GM06990 (cell line): Measurements from ENCODE around the gene TMEM69.
"Not testable (repeated sequence)": the region's sequence is repeated elsewhere in the genome, so short reads cannot be mapped to it uniquely, and the experiment has no call there.

Source experiments
- DNase-seq: peaks from one replicate; pipeline ENCODE4 v3.0.0-alpha.2; 2011; ENCODE audit not compliant: insufficient read length; ENCODE audit errors: extremely low read depth
- H3K27me3 ChIP-seq: replicated peaks from 2 replicates; pipeline ENCODE4 v1.6.0; 2011; ENCODE audit warnings: low read length; ENCODE audit not compliant: control insufficient read depth, insufficient read depth
- H3K36me3 ChIP-seq: 2 replicates; pipeline ENCODE4 v1.5.1; 2011; ENCODE audit warnings: low read length; ENCODE audit not compliant: control insufficient read depth, insufficient read depth
- H3K4me3 ChIP-seq: replicated peaks from 2 replicates; pipeline ENCODE4 v1.5.1; 2011; ENCODE audit warnings: low read depth, mild to moderate bottlenecking, control low read depth, low read length
- TF ChIP-seq, protein P1 (sequence below): IDR thresholded peaks from 2 replicates; pipeline ENCODE4 v1.5.1; 2011; ENCODE audit warnings: low read length, control low read depth, mild to moderate bottlenecking, inconsistent platforms; ENCODE audit not compliant: insufficient read depth, poor library complexity, severe bottlenecking

The TMEM69 gene

DNA sequence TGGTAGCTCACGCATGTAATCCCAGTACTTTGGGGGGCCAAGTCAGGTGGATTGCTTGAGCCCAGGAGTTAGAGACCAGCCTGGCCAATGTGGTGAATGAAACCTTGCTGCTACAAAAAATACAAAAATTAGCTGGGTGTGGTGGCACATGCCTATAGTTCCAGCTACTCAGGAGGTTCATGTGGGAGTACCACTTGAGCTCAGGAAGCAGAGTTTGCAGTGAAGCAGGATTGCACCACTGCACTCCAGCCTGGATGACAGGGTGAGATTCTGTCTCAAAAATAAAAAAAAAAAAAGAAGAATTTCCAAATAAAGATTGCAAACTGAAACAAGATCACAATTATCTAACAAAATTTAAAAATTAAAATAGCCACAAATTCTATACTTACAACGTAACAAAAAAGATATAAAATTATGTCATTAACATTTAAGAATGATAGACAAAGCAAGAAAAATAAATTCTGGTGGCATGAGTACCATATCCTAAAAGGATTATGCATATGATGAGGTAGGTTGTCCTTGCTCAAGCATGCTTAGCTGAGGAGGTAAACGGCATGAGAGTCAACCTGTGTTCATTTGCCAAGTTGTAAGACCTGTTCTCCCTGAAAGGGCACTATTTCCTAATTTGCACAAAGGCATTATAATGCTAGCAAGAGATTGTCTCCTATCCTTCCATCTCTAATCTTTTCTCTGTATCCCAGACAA lies 42.2 kb downstream of the TMEM69 start:
- no peaks in the 10 kb centered on the region for H3K27me3 ChIP-seq
- no peak for DNase-seq
- H3K4me3 ChIP-seq = no peak overlapping the region
- TF ChIP-seq, protein P1, sequence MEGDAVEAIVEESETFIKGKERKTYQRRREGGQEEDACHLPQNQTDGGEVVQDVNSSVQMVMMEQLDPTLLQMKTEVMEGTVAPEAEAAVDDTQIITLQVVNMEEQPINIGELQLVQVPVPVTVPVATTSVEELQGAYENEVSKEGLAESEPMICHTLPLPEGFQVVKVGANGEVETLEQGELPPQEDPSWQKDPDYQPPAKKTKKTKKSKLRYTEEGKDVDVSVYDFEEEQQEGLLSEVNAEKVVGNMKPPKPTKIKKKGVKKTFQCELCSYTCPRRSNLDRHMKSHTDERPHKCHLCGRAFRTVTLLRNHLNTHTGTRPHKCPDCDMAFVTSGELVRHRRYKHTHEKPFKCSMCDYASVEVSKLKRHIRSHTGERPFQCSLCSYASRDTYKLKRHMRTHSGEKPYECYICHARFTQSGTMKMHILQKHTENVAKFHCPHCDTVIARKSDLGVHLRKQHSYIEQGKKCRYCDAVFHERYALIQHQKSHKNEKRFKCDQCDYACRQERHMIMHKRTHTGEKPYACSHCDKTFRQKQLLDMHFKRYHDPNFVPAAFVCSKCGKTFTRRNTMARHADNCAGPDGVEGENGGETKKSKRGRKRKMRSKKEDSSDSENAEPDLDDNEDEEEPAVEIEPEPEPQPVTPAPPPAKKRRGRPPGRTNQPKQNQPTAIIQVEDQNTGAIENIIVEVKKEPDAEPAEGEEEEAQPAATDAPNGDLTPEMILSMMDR = no peak
- H3K36me3 ChIP-seq = no peaks in the 10 kb centered on the region

DNA sequence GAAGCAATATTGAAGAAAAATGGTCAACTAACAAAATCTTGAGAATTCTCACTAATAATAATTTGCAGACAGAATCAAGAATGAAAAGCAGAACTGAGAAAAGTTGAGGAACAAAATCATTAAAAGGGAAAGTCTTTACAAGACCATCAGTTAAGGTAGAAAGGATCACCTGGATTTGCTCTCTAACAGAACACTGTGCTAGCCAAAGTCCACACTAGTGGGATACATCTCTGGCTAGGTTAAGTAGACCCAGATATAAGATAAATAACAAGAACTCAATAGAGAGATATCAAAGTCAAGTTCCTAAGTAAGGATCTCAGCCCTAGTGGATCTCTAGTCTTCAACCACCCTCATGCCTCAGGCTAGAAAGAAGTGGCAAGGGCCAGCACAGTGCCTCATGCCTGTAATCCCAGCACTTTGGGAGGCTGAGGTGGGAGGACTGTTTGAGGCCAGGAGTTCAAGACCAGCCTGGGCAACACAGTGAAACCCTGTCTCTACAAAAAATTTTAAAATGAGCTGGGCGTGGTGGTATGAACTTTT lies 42.9 kb downstream of the TMEM69 start:
- Histone ChIP-seq H3K36me3 (no peaks in the 10 kb centered on the region), H3K27me3 (no peaks in the 10 kb centered on the region), H3K4me3 (no peak overlapping the region)
- TF ChIP-seq, protein P1 = no peak
- no peak for DNase-seq

DNA sequence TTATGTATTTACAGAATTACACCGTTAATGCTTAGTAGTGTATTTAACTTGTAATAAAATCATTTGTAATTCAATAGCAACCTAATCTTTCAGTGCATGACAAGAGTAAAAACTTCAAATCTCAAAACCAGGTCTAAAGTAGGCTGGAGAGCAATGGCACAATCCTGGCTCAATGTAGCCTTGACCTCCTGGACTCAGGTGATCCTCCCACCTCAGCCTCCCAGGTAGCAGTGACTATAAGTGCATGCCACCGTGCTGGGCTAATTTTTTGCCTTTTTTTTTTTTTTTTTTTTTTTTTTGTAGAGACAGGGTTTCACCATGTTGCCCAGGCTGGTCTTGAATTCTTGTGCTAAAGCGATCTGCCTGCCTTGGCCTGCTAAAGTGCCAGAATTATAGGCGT lies 51.2 kb downstream of the TMEM69 start:
- TF ChIP-seq, protein P1 = no peak
- Histone ChIP-seq H3K36me3 (no peaks in the 10 kb centered on the region; the same call in 1 of the 2 replicates), H3K4me3 (no peak overlapping the region), H3K27me3 (no peaks in the 10 kb centered on the region)
- no peak for DNase-seq

DNA sequence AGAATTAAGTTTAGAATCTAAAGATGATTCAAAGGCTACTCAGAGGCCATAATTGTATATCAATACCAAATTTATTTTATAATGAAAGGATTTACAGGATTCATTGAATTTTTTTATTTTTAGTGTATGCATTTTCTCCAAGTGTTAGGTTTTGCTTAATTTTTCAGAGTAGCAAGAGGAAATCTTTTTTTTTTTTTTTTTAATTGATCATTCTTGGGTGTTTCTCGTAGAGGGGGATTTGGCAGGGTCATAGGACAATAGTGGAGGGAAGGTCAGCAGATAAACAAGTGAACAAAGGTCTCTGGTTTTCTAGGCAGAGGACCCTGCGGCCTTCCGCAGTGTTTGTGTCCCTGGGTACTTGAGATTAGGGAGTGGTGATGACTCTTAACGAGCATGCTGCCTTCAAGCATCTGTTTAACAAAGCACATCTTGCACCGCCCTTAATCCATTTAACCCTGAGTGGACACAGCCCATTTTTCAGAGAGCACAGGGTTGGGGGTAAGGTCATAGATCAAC lies 51.7 kb downstream of the TMEM69 start:
- not testable (repeated sequence) for H3K4me3 ChIP-seq, H3K27me3 ChIP-seq, DNase-seq, H3K36me3 ChIP-seq
